Measurements from ENCODE around the gene CEP20.
A peak's percentile ranks its signal among the peaks of the same experiment; 100 is the strongest.

CEP20 gene

GRCh38 chr16:15906439-15906838 is 18.0 kb upstream of the CEP20 start:
- H3K27ac Mint-ChIP-seq = no peak overlapping the region
- H3K4me1 Mint-ChIP-seq = peaks cover 5% of the 10 kb centered on the region
- H3K4me3 Mint-ChIP-seq = no peak overlapping the region
- H3K9me3 Mint-ChIP-seq = no peaks in the 10 kb centered on the region
- H3K27me3 Mint-ChIP-seq = no peaks in the 10 kb centered on the region
- peaks cover 2% of the 10 kb centered on the region for H3K36me3 Mint-ChIP-seq

GRCh38 chr16:15903960-15904359 is 15.6 kb upstream of the CEP20 start:
- H3K36me3 Mint-ChIP-seq = no peaks in the 10 kb centered on the region
- no peaks in the 10 kb centered on the region for H3K4me1 Mint-ChIP-seq
- H3K9me3 Mint-ChIP-seq = no peaks in the 10 kb centered on the region
- no peaks in the 10 kb centered on the region for H3K27me3 Mint-ChIP-seq
- H3K4me3 Mint-ChIP-seq = no peak overlapping the region
- no peak overlapping the region for H3K27ac Mint-ChIP-seq

- no peaks in the 10 kb centered on the region for H3K9me3 Mint-ChIP-seq
- H3K4me1 Mint-ChIP-seq = no peaks in the 10 kb centered on the region
- H3K36me3 Mint-ChIP-seq = no peaks in the 10 kb centered on the region
- H3K27me3 Mint-ChIP-seq = no peaks in the 10 kb centered on the region
- no peak overlapping the region for H3K27ac Mint-ChIP-seq
- H3K4me3 Mint-ChIP-seq = no peak overlapping the region
Measured at GRCh38 chr16:15900901-15901500, 12.6 kb upstream of the CEP20 start.

GRCh38 chr16:15900357-15900756 is 12.0 kb upstream of the CEP20 start:
- H3K27ac Mint-ChIP-seq = no peak overlapping the region

GRCh38 chr16:15899538-15900100 is 11.2 kb upstream of the CEP20 start:
- H3K4me1 Mint-ChIP-seq = no peaks in the 10 kb centered on the region
- no peaks in the 10 kb centered on the region for H3K36me3 Mint-ChIP-seq
- no peaks in the 10 kb centered on the region for H3K27me3 Mint-ChIP-seq
- H3K9me3 Mint-ChIP-seq = no peaks in the 10 kb centered on the region
- H3K4me3 Mint-ChIP-seq = no peak overlapping the region
- H3K27ac Mint-ChIP-seq = no peak overlapping the region

More at GRCh38 chr16:15900357-15900756, 12.0 kb upstream of the CEP20 start:
- no peaks in the 10 kb centered on the region for H3K9me3 Mint-ChIP-seq
- no peaks in the 10 kb centered on the region for H3K27me3 Mint-ChIP-seq
- no peaks in the 10 kb centered on the region for H3K36me3 Mint-ChIP-seq
- no peaks in the 10 kb centered on the region for H3K4me1 Mint-ChIP-seq
- no peak overlapping the region for H3K4me3 Mint-ChIP-seq

- no peaks in the 10 kb centered on the region for H3K36me3 Mint-ChIP-seq
Measured at GRCh38 chr16:15898654-15899053, 10.3 kb upstream of the CEP20 start.

GRCh38 chr16:15897834-15898254 is 9.4 kb upstream of the CEP20 start:
- no peak overlapping the region for H3K27ac Mint-ChIP-seq
- H3K4me3 Mint-ChIP-seq = no peak overlapping the region

More at GRCh38 chr16:15898654-15899053, 10.3 kb upstream of the CEP20 start:
- no peaks in the 10 kb centered on the region for H3K4me1 Mint-ChIP-seq
- H3K9me3 Mint-ChIP-seq = no peaks in the 10 kb centered on the region
- H3K4me3 Mint-ChIP-seq = no peak overlapping the region
- H3K27me3 Mint-ChIP-seq = no peaks in the 10 kb centered on the region
- H3K27ac Mint-ChIP-seq = no peak overlapping the region

GRCh38 chr16:15897121-15897780 is 8.8 kb upstream of the CEP20 start:
- Mint-ChIP-seq H3K9me3 (no peaks in the 10 kb centered on the region), H3K27me3 (no peaks in the 10 kb centered on the region), H3K4me3 (no peak overlapping the region), H3K27ac (no peak overlapping the region), H3K4me1 (no peaks in the 10 kb centered on the region), H3K36me3 (no peaks in the 10 kb centered on the region)

More at GRCh38 chr16:15897834-15898254, 9.4 kb upstream of the CEP20 start:
- Mint-ChIP-seq H3K9me3 (no peaks in the 10 kb centered on the region), H3K27me3 (no peaks in the 10 kb centered on the region), H3K4me1 (no peaks in the 10 kb centered on the region), H3K36me3 (no peaks in the 10 kb centered on the region)

GRCh38 chr16:15894571-15895374 is 6.4 kb upstream of the CEP20 start:
- Mint-ChIP-seq H3K4me3 (no peak overlapping the region), H3K27ac (no peak overlapping the region), H3K27me3 (no peaks in the 10 kb centered on the region), H3K36me3 (no peaks in the 10 kb centered on the region), H3K4me1 (no peaks in the 10 kb centered on the region), H3K9me3 (no peaks in the 10 kb centered on the region)

GRCh38 chr16:15891508-15891907 is 3.1 kb upstream of the CEP20 start:
- Mint-ChIP-seq H3K9me3 (no peaks in the 10 kb centered on the region), H3K4me3 (no peak overlapping the region), H3K36me3 (peaks cover 2% of the 10 kb centered on the region), H3K27me3 (no peaks in the 10 kb centered on the region), H3K4me1 (peaks cover 21% of the 10 kb centered on the region), H3K27ac (no peak overlapping the region)

GRCh38 chr16:15887283-15887682 is 1.1 kb downstream of the CEP20 start:
- H3K4me1 Mint-ChIP-seq = peaks cover 39% of the 10 kb centered on the region
- no peaks in the 10 kb centered on the region for H3K9me3 Mint-ChIP-seq
- H3K4me3 Mint-ChIP-seq = peak overlapping the region; percentile 100
- no peaks in the 10 kb centered on the region for H3K27me3 Mint-ChIP-seq
- peaks cover 4% of the 10 kb centered on the region for H3K36me3 Mint-ChIP-seq
- H3K27ac Mint-ChIP-seq = peak overlapping the region; percentile 65

- Mint-ChIP-seq H3K36me3 (peaks cover 4% of the 10 kb centered on the region), H3K9me3 (no peaks in the 10 kb centered on the region), H3K27ac (peak overlapping the region; percentile 5), H3K27me3 (no peaks in the 10 kb centered on the region), H3K4me3 (peak overlapping the region; percentile 37), H3K4me1 (peaks cover 39% of the 10 kb centered on the region)
Measured at GRCh38 chr16:15886078-15886477, 2.3 kb downstream of the CEP20 start.

GRCh38 chr16:15885560-15886001 is 2.8 kb downstream of the CEP20 start:
- Mint-ChIP-seq H3K27ac (peak overlapping the region; percentile 5), H3K27me3 (no peaks in the 10 kb centered on the region), H3K36me3 (peaks cover 4% of the 10 kb centered on the region), H3K4me1 (peaks cover 39% of the 10 kb centered on the region), H3K4me3 (peak overlapping the region; percentile 37), H3K9me3 (no peaks in the 10 kb centered on the region)

GRCh38 chr16:15882563-15882962 is 5.8 kb downstream of the CEP20 start:
- H3K4me1 Mint-ChIP-seq = peaks cover 34% of the 10 kb centered on the region
- peaks cover 8% of the 10 kb centered on the region for H3K36me3 Mint-ChIP-seq
- no peaks in the 10 kb centered on the region for H3K9me3 Mint-ChIP-seq
- no peak overlapping the region for H3K27ac Mint-ChIP-seq
- no peak overlapping the region for H3K4me3 Mint-ChIP-seq
- H3K27me3 Mint-ChIP-seq = no peaks in the 10 kb centered on the region

GRCh38 chr16:15881794-15882379 is 6.5 kb downstream of the CEP20 start:
- Mint-ChIP-seq H3K4me3 (no peak overlapping the region), H3K27ac (no peak overlapping the region), H3K9me3 (no peaks in the 10 kb centered on the region), H3K27me3 (no peaks in the 10 kb centered on the region), H3K4me1 (peaks cover 29% of the 10 kb centered on the region), H3K36me3 (peaks cover 8% of the 10 kb centered on the region)
